Measurements from ENCODE around the gene AGPAT3.

GRCh38 chr21:43927591-43928221, 62.7 kb downstream of the AGPAT3 start:
- TF ChIP-seq CTCF (IDR thresholded peaks at IDR 0.05) (no peak), POLR2A (IDR thresholded peaks at IDR 0.05) (no peak)

Data from esophagus squamous epithelium (tissue), 4 donors.